Astrocyte (in vitro differentiated cells and primary cell): Measurements from ENCODE around the gene CYP4X1. TPM values are rescaled to one million over a fixed set of nuclear protein-coding genes. Genes with fewer than 3 reads are reported as not detected.
"Not testable (repeated sequence)": the region's sequence is repeated elsewhere in the genome, so short reads cannot be mapped to it uniquely, and the experiment has no call there.

Experiments used
- DNase-seq: peaks from one replicate; pipeline ENCODE4 v3.0.0-alpha.2; 2010; ENCODE audit warnings: low read depth
- FAIRE-seq: peaks from 2 replicates; lab custom pipeline; 2011; peaks lifted over from hg19 to GRCh38; lab: Jason Lieb, UNC
- H2AFZ ChIP-seq: 2 replicates; pipeline ENCODE4 v1.6.0; 2012; ENCODE audit warnings: low read depth, low read length, inconsistent platforms
- H3K27ac ChIP-seq: 2 replicates; pipeline ENCODE4 v1.5.1; 2011; ENCODE audit warnings: low read depth, low read length, inconsistent platforms
- H3K27me3 ChIP-seq: 2 replicates; pipeline ENCODE4 v1.6.0; 2011; ENCODE audit warnings: low read length, inconsistent platforms; ENCODE audit not compliant: insufficient read depth
- H3K36me3 ChIP-seq: 2 replicates; pipeline ENCODE4 v1.5.1; 2011; ENCODE audit warnings: low read length, inconsistent platforms; ENCODE audit not compliant: insufficient read depth
- H3K4me1 ChIP-seq: 2 replicates; pipeline ENCODE4 v1.5.1; 2011; ENCODE audit warnings: low read length, inconsistent platforms; ENCODE audit not compliant: insufficient read depth
- H3K4me2 ChIP-seq: 2 replicates; pipeline ENCODE4 v1.6.0; 2012; ENCODE audit warnings: low read length, inconsistent platforms
- H3K4me3 ChIP-seq: 2 replicates; pipeline ENCODE4 v1.5.1; 2011; ENCODE audit warnings: low read depth, mild to moderate bottlenecking, low read length, inconsistent platforms; ENCODE audit not compliant: insufficient read depth
- H3K79me2 ChIP-seq: 2 replicates; pipeline ENCODE4 v1.6.0; 2012; ENCODE audit warnings: mild to moderate bottlenecking, low read length, inconsistent platforms; ENCODE audit not compliant: insufficient read depth
- H3K9ac ChIP-seq: 2 replicates; pipeline ENCODE4 v1.6.0; 2012; ENCODE audit warnings: mild to moderate bottlenecking, low read length, inconsistent platforms
- H3K9me3 ChIP-seq: 2 replicates; pipeline ENCODE4 v1.5.1; 2012; ENCODE audit warnings: low read depth, mild to moderate bottlenecking, low read length, inconsistent platforms; ENCODE audit not compliant: insufficient read depth
- H4K20me1 ChIP-seq: 2 replicates; pipeline ENCODE4 v1.6.0; 2012; ENCODE audit warnings: low read length, inconsistent platforms; ENCODE audit not compliant: insufficient read depth
- H3K27ac Mint-ChIP-seq: one replicate; pipeline ENCODE4 v1.8.0; 2021; ENCODE audit warnings: mild to moderate bottlenecking, mixed read lengths; ENCODE audit not compliant: unreplicated experiment
- H3K27me3 Mint-ChIP-seq: one replicate; pipeline ENCODE4 v1.8.0; 2021; ENCODE audit warnings: low read depth, mixed read lengths; ENCODE audit not compliant: unreplicated experiment
- H3K36me3 Mint-ChIP-seq: one replicate; pipeline ENCODE4 v1.8.0; 2021; ENCODE audit warnings: low read depth, mixed read lengths; ENCODE audit not compliant: unreplicated experiment
- H3K4me1 Mint-ChIP-seq: one replicate; pipeline ENCODE4 v1.8.0; 2021; ENCODE audit warnings: low read depth, mixed read lengths; ENCODE audit not compliant: unreplicated experiment
- H3K4me3 Mint-ChIP-seq: one replicate; pipeline ENCODE4 v1.8.0; 2021; ENCODE audit warnings: mild to moderate bottlenecking, moderate library complexity, mixed read lengths; ENCODE audit not compliant: unreplicated experiment
- H3K9me3 Mint-ChIP-seq: one replicate; pipeline ENCODE4 v1.8.0; 2021; ENCODE audit warnings: mild to moderate bottlenecking, mixed read lengths; ENCODE audit not compliant: unreplicated experiment
- EZH2 ChIP-seq: IDR thresholded peaks from 2 replicates; pipeline ENCODE4 v1.6.1; 2012; ENCODE audit warnings: mild to moderate bottlenecking, low read length, inconsistent platforms; ENCODE audit not compliant: insufficient read depth
- total RNA-seq: library from RNA; stranded (reverse); gene quantifications from 2 replicates; pipeline ENCODE4 v1.2.1, GENCODE V29; 2021
- TF ChIP-seq, protein P1 (sequence below): IDR thresholded peaks from 2 replicates; pipeline ENCODE4 v1.5.1; 2011; ENCODE audit warnings: low read depth, mild to moderate bottlenecking, inconsistent platforms, low read length, moderate library complexity; ENCODE audit not compliant: insufficient read depth

Gene CYP4X1
- total RNA-seq, 1 donor from 2014 or later, result not detected

DNA sequence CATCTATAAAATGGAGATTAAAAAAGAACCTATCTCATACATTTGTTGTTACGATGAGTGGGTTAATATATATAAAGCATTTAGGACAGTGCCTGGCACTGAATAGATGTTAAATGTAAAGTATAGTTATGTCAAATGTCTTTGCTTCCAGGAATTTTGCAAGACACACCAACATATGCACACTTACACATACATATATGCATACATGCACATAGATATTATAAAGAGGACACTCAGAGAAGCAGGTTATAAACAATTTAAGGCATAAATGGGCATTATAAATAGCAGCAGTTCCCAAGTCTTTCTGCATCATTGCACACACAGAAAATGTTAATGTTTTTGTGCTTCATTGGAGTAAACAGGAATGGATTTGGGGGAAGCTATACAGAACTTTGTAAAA, 13.3 kb downstream of the CYP4X1 start:
- no peaks in the 10 kb centered on the region for H3K36me3 ChIP-seq
- no peaks in the 10 kb centered on the region for H3K9me3 Mint-ChIP-seq
- H3K36me3 Mint-ChIP-seq, result peaks cover 2% of the 10 kb centered on the region
- H3K9me3 ChIP-seq, result no peaks in the 10 kb centered on the region
- H3K4me3 Mint-ChIP-seq, result no peak overlapping the region
- H3K27me3 ChIP-seq, result peaks cover 6% of the 10 kb centered on the region
- FAIRE-seq (no peak), DNase-seq (no peak)
- H3K27ac ChIP-seq, result no peak overlapping the region
- H2AFZ ChIP-seq, result no peak overlapping the region
- no peak overlapping the region for H3K4me3 ChIP-seq
- TF ChIP-seq EZH2, result no peak
- TF ChIP-seq, protein P1, sequence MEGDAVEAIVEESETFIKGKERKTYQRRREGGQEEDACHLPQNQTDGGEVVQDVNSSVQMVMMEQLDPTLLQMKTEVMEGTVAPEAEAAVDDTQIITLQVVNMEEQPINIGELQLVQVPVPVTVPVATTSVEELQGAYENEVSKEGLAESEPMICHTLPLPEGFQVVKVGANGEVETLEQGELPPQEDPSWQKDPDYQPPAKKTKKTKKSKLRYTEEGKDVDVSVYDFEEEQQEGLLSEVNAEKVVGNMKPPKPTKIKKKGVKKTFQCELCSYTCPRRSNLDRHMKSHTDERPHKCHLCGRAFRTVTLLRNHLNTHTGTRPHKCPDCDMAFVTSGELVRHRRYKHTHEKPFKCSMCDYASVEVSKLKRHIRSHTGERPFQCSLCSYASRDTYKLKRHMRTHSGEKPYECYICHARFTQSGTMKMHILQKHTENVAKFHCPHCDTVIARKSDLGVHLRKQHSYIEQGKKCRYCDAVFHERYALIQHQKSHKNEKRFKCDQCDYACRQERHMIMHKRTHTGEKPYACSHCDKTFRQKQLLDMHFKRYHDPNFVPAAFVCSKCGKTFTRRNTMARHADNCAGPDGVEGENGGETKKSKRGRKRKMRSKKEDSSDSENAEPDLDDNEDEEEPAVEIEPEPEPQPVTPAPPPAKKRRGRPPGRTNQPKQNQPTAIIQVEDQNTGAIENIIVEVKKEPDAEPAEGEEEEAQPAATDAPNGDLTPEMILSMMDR, result no peak
- H4K20me1 ChIP-seq, result no peaks in the 10 kb centered on the region
- H3K79me2 ChIP-seq, result no peaks in the 10 kb centered on the region
- no peaks in the 10 kb centered on the region for H3K4me1 ChIP-seq
- H3K27ac Mint-ChIP-seq, result no peak overlapping the region
- no peak overlapping the region for H3K4me2 ChIP-seq
- H3K4me1 Mint-ChIP-seq, result no peaks in the 10 kb centered on the region
- no peak overlapping the region for H3K9ac ChIP-seq
- peaks cover 8% of the 10 kb centered on the region for H3K27me3 Mint-ChIP-seq

DNA sequence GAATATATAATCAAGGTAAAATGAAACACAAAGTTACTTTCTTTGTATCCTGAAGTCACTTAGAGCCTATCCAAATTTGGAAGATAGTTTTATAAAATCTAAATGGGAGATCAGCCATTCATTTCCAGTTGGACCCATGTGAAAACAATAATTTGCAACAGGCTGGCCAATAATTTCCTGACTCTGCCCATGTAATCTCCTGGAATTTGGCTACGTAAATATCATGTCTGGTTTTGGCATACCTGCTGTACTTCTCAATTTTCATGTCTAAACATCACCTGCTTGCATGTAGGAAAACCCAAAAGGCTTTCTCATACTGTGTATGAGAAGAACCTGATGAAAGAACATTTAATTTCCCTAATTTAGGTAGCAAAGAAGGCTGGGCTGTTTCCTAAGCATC, 35.9 kb downstream of the CYP4X1 start:
- H3K27me3 Mint-ChIP-seq, result peaks cover 16% of the 10 kb centered on the region
- no peak for FAIRE-seq
- H3K4me3 ChIP-seq, result no peak overlapping the region
- H2AFZ ChIP-seq, result no peak overlapping the region
- H3K4me1 ChIP-seq, result no peaks in the 10 kb centered on the region
- no peaks in the 10 kb centered on the region for H3K36me3 ChIP-seq
- H4K20me1 ChIP-seq, result no peaks in the 10 kb centered on the region
- H3K27me3 ChIP-seq, result no peaks in the 10 kb centered on the region
- H3K4me3 Mint-ChIP-seq, result no peak overlapping the region
- no peak for TF ChIP-seq EZH2
- TF ChIP-seq, protein P1, result no peak
- H3K9ac ChIP-seq, result no peak overlapping the region
- H3K27ac Mint-ChIP-seq, result no peak overlapping the region
- H3K27ac ChIP-seq, result no peak overlapping the region
- H3K9me3 Mint-ChIP-seq, result peaks cover 3% of the 10 kb centered on the region
- no peaks in the 10 kb centered on the region for H3K9me3 ChIP-seq
- H3K4me1 Mint-ChIP-seq, result no peaks in the 10 kb centered on the region
- no peaks in the 10 kb centered on the region for H3K79me2 ChIP-seq
- DNase-seq, result no peak
- H3K36me3 Mint-ChIP-seq, result no peaks in the 10 kb centered on the region
- H3K4me2 ChIP-seq, result no peak overlapping the region

DNA sequence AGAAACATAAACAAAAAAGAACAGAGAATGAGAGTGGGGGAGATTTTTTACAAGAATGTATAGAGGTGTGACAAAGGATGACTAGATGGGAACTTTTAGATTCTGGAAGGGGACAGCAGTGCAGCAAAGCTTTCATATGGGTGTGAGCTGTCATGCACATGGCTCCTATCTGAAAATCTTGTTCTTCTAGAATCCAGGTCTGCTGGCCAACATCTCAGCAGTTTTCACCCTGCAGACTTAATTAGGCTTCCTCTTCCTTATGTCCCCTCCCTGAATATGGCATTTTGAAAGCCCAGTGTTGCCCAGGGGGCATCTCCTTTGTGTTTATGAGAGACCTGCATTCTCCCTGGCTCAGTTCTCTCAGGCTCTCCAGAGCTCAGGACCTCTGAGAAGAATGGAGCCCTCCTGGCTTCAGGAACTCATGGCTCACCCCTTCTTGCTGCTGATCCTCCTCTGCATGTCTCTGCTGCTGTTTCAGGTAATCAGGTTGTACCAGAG, 43.7 kb downstream of the CYP4X1 start, which contains the start of gene CYP4Z1:
Gene CYP4Z1 (plus strand): TSS at position 135 of the 498 bp plus-strand sequence. CDS start 260 bp downstream, at position 395.
- Mint-ChIP-seq H3K4me1 (no peaks in the 10 kb centered on the region), H3K27ac (no peak within 1 kb of the TSS), H3K4me3 (no peak within 1 kb of the TSS), H3K36me3 (no peaks in the 10 kb centered on the region), H3K27me3 (peaks cover 29% of the 10 kb centered on the region), H3K9me3 (no peaks in the 10 kb centered on the region)
- H3K79me2 ChIP-seq, result no peaks in the 10 kb centered on the region
- DNase-seq (no peak), FAIRE-seq (no peak)
- no peak within 1 kb of the TSS for H3K9ac ChIP-seq
- no peak for TF ChIP-seq EZH2
- TF ChIP-seq, protein P1, result no peak
- no peaks in the 10 kb centered on the region for H4K20me1 ChIP-seq
- H2AFZ ChIP-seq, result no peak within 1 kb of the TSS
- H3K4me1 ChIP-seq, result no peaks in the 10 kb centered on the region
- H3K4me2 ChIP-seq, result no peak within 1 kb of the TSS
- H3K27me3 ChIP-seq, result no peaks in the 10 kb centered on the region
- no peaks in the 10 kb centered on the region for H3K36me3 ChIP-seq
- no peak within 1 kb of the TSS for H3K27ac ChIP-seq
- no peak within 1 kb of the TSS for H3K4me3 ChIP-seq
- no peaks in the 10 kb centered on the region for H3K9me3 ChIP-seq

DNA sequence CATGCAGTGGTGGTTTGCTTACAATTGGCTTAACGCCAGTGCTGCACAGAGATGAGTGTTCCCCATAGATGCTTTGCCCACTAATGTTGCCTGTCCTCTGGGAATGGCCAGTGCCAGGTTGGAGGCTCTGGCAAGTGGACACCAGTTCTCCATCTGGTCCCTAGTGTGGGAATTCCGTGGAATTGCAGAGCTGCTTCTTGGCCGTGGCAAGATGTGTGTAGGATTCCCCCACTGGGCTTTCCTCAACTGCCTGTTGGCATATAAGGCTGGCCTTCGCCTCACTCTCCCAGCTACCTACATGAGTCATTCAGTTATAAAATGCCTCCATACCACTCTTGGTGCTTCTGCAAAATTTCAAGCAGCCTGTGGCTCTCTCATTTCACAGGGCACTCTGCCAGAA, 45.6 kb downstream of the CYP4X1 start:
- not testable (repeated sequence) for H3K36me3 Mint-ChIP-seq, H3K27ac ChIP-seq, H4K20me1 ChIP-seq, H3K4me1 ChIP-seq, H3K27ac Mint-ChIP-seq, FAIRE-seq, H3K4me3 ChIP-seq, H2AFZ ChIP-seq, H3K4me3 Mint-ChIP-seq, H3K9me3 Mint-ChIP-seq, DNase-seq, H3K4me1 Mint-ChIP-seq, H3K36me3 ChIP-seq, H3K9ac ChIP-seq, H3K79me2 ChIP-seq, H3K4me2 ChIP-seq, H3K27me3 ChIP-seq, H3K9me3 ChIP-seq
- H3K27me3 Mint-ChIP-seq, result peaks cover 29% of the 10 kb centered on the region
